A673 (cell line): Measurements from ENCODE around the gene NOTCH4.

Experiments
- CTCF ChIP-seq: fragments of 300-800, 200-600 bp; sonication (generic); conservative IDR thresholded peaks from 2 replicates; pipeline ENCODE4 v1.5.1; 2017; ENCODE audit warnings: low read depth, mild to moderate bottlenecking, antibody characterized with exemption, low read length, moderate library complexity, mixed read lengths
- EZH2 ChIP-seq: fragments of 200-600 bp; sonication (generic); IDR thresholded peaks from 2 replicates; pipeline ENCODE4 v1.6.1; 2017; ENCODE audit warnings: borderline replicate concordance, low read depth, mild to moderate bottlenecking, mixed read lengths, antibody characterized with exemption, low read length; ENCODE audit not compliant: poor library complexity, severe bottlenecking

GRCh38 chr6:32168807-32169591, 54.9 kb downstream of the NOTCH4 start:
- 0 out of 2 replicates have a peak, but pooled peaks have one; percentile 9 for TF ChIP-seq CTCF
- TF ChIP-seq EZH2 = no peak
